ENCODE results near the gene SIGLEC9.

SIGLEC9 gene

DNA sequence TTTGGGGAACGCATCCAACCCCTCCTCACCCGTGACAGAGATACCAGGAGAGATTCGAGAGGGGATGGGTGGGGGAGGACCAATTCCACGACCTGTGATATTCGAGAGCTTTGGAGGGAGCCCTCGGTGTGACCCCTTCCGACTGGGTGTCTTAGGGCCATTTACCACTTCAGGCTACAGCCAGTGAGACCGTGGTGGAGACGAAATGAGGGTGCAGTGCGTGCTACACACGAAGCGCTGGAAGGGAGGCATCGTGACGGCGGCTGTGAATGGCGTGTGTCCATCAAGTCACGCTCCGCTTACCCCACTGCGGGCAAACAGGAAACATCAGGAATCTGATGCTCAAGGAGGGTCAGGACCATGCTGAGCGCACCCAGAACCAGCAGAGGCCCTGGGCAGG is 26.9 kb upstream of the SIGLEC9 start:
- no peak for DNase-seq

DNA sequence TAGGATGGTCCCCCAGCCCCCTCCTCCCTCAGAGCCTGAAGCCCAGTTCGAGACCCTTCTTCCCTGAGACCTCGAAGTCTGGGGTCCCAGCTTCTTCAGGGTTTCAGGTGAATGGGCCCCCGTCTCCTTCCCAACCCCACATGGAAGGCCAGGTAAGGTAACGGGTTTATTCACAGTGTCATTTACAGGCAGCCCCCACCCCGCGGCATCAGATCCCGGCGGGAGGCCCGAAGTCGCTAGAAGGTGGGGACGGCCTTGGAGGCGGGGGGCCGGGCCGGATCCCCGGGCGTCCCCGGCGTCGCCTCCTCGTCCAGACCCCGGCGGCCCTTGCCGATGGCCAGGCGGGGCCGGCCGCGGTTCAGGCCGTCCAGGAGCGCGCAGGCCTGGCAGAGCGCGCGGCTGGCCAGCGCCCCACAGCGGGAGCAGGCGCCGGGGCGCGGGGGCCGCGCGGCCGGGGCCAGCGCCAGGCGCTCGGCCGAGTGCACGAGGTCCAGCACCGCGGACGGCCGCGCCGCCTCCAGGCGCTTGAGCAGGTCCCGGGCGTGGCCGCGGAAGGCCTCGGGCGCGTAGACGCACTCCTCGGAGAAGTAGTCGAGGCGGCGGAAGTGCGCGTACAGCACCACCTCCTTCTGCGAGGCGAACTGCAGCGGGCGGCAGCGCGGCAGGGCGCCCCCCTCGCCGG is 26.2 kb upstream of the SIGLEC9 start:
- no peak for DNase-seq

DNA sequence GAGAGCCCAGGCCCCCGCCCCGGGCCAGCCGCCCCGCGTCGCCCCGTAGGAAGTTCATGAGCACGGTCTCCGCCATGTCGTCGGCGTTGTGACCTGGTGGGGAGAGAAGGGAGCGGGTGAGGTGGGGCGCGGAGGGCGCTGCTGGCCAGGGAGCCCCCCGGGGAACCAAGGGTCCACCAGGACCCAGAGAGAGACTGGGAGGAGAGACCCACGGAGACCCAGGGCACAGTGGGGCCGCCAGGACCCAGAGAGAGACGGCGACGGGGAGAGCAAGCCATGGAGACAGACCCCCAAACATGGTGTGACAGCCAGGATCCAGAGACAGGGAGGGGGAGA is 25.7 kb upstream of the SIGLEC9 start:
- DNase-seq, result no peak

DNA sequence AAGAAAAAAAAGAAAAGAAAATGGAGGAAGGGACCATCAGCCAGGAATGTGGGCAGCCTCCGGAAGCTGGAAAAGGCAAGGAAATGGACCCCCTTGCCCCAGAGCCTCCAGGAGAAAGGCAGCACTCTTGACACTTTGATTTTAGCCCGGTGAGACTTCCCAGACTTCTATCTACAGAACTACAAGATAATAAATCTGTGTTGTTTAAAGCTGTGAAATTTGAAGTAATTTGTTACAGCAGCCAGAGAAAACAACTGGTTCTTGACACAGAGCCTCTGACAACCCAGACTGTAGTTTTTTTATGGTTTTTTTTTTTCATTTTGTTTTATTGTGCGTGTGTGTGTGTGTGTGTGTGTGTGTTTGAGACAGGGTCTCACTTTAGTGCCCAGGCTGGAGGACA is 24.1 kb upstream of the SIGLEC9 start:
- DNase-seq, result no peak

DNA sequence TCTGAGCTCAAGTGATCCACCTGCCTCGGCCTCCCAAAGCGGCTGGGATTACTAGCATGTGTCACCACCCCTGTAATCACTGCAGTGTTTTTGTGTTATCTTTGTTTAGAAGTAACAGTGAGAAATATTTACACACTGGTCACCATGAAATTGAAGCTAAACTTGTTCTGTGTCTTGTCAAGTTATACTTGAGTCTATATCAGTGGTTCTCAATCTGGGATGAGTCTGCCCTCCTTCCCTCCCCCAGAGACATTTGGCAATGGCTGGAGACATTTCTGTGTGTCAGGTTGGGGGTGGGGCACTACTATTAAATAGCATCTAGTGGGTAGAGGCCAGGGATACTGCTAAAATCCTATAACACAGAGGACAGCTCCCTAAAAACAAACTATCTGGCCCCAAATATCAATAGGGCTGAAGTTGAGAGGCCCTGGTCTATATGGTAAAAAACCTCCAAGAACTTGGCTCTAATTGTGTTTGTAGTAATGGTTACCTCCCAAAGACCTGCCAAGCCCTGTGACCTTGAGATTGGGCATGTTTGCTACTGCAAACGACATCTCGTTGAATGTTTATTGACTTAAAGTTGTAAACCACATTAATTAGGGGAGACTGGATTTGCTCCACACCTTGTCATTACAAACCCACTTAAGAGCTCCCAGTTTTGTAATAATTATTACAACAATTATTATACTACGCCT is 23.4 kb upstream of the SIGLEC9 start:
- DNase-seq, result no peak

DNA sequence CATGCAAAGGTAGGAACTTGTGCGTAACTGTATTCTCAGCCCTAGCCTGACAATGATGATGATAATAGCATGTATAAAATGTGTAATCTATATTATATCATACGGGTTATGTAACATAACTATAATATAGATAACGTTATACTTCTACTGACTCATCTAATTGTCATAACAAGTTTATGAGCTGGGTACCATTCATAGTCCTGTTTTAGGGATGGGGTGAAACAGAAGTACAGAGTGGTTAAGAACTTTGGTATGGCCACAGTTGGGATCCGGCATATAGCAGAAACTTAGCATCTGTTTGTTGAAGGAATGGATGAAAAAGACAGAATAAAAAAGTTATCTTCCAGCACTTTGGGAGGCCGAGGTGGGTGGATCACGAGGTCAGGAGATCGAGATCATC is 21.7 kb upstream of the SIGLEC9 start:
- no peak for DNase-seq

DNA sequence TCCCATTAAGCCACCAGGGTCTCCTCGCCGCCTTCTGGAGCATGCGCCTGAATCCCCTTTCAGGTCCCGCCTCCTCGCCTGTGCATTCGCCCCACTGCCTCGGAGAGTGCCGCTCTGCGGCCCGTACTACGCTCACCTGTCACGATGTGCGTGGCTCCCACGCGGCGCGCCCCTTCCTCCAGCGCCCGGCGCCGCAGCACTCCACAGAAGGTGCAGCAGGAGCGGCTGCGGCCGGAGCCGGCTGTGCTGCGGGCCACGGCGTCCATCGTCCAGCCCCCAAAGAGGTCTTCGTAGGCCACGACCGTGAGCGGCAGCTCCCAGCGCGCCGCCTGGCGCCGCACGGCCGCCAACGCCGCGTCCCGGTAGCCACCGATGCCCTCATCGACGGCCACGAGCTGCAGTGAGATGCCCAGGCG is 20.8 kb upstream of the SIGLEC9 start:
- no peak for DNase-seq

DNA sequence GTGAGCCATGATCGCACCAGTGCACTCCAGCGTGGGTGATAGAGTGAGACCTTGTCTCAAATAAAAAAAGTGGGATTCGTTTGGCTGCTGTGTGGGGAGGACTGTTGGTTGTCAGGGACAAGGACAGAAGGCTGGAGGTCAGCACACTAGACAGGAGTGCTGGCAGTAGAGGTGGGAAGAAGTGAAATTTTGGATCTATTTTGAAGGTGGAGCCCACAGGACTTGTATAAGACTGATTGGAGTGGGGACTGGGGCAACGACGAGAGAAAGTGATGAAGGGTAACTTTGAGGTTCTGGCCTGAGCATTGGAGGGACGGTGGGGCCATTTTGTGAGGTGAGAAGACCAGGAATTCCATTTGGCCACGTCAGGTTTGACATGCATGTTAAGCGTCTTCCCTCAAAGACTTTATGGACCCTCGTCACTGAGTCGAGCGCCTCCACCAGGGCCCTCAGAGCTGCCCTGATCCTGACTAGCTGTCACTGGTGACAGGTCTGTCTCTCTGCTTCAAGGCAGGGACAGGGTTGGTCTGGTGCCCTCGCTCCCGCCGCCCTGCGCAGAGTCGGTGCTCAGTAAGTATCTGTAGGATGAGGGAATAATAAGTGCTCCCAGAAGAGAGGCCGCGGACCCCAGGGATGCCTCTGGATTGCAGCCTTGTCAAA is 17.2 kb upstream of the SIGLEC9 start:
- no peak for DNase-seq

DNA sequence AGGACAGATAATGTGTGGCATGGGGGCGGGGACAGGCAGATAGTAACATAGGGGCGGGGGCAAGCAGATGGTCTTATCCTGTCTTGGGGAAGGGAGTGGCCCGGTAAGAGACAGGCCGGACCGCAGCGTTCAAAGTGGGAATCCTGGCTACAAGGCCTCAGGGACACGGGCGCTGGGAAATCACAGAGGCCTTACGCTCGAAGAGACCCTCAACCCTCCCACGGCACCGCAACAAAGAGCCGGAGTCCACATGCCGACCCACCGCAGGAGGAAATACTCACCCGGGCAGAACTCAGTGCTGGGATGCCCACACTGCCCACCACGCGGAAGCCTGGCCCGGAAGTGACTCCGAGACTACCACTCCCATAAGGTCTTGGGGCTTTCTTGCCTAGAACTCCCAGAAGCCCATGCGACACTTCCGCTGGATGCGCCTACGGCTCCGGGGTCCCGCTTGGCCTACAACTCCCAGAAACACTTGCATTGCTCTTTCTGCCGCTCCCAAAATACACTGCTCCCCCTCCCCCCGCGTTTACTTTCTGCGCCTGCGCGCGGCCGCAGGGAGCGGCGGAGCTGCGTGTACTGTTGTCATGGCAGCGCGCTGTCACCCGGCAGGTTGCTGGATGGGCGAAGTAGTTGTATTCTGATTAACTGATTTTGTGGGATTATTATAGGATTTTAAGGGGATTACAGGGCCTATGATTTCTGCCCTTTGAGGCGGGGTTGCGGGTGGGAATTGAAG is 16.5 kb upstream of the SIGLEC9 start, which contains the start of gene CTU1:
Gene CTU1 (minus strand): TSS at position 344 of the 739 bp plus-strand sequence. CDS start 3,840 bp downstream, outside the sequence.
- DNase-seq, result peak; percentile 97

DNA sequence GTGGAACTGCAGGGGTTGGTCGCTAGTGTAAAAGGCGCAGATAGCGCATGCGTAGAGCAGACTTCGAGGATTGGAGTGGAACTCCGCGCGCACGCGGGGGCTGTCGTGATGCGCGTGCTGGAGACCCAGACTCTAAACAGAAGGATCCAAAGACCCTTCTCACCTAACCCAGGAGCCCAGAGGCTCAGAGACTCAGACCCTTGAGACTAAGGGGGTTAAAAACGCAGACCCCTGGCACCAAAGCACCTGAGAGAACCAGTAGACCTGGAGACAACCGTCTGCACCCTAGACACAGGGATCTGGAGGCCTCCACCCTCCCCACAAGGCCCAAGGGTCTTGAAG is 15.9 kb upstream of the SIGLEC9 start:
- DNase-seq, result no peak

DNA sequence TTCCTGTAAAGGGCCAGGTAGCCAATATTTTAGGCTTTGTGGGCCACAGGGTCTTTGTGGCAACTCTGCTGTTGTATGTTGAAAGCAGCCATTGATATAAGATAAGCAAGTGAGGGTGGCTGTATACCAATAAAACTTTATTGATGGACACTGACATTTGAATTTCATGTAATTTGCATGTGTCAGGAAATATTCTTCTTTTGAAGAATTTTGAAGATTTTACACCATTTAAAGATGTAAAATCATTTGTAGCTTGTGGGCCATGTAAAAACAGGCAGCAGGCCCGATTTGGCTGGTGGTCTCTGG is 14.1 kb upstream of the SIGLEC9 start:
- DNase-seq, result no peak

DNA sequence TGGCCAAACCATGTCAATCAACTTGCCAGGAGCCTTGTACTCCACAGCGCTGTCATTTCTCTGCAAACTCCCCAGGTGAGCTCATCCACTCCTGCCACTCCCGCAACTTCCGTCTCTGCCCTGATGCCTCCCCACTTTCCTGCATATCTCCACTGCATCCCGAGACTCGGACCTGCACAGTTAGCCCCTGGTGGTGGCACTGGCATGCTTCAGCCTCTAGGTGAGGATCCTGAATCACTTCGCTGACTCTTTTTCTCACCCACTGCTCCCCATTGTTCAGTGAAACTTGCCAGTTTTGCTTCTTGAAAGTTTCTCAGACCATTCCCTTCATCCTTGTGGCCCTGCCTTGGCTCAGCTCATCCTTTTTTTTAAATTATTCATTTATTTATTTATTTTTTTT is 13.1 kb upstream of the SIGLEC9 start:
- DNase-seq, result no peak

DNA sequence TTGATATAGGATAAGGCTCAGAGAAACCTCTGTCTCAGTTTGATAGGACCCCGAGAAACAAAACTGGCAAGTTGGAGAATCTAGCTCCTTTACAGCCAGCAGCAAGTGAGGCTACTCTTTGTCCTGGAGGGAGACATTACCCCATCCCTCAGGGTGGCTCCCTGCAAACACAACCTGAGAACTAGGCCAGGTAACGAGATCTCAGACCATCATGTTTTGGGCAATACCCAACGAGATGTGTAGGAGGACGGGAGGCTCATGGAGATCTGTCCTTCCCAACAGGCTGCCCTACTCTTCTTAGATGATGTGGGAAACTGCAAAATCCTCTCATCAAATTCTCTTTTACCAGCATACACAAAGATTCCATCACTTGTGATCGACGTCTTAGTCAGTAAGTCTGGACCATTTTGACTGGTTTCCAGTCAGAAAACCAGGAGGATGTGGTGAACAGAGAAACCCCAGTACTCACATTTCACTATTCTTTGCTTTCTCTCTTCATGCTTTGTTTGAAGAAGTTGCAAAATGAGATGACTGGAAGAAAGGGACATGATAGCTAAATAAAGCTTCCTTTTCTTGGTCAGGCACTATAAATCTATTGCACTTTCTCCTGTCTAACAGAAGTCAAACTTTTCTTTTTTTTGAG is 10.5 kb upstream of the SIGLEC9 start:
- no peak for DNase-seq

DNA sequence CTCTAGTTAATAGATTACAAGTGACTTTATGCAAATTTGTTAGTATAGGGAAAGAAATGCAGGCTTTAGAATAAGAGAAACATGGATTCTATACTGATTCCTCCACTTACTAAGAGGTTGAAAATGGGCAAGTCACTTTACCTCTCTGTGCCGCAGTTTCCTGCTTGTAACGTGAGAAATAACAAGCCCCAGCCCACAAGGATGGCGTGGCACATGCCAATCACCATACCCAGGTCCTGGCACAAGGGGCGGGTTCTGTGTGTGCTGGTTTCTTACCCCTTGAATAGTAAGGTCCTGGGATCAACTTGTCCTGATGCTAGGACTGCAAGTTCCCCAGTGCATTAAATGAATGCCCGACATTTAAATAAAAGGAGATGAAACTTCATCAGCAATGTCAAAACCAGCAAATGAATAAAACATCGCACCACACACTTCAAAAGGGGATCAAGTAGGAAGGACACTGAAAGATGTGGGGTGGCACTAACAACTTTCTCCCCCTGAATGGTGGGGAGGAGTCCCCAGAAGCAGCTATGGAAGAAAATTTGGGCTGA is 7.9 kb upstream of the SIGLEC9 start:
- no peak for DNase-seq

DNA sequence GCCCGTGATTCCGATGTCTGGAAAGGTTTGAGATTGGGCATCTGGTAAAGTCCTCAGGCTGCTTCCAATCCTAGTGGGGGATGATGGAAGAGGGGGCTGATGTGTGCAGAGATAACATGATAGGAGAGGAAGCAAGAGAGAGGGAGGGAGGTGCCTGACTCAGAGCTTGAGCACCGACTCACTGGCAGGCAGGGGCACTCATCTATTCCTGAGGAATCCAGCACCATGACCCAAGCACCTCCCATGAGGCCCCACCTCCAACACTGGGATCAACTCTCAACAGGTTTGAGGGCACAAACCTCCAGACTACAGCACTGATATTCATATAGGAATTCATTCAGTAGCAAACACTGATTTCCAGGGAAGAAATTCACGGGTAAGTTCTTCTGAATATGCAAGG is 5.6 kb upstream of the SIGLEC9 start:
- DNase-seq, result no peak

DNA sequence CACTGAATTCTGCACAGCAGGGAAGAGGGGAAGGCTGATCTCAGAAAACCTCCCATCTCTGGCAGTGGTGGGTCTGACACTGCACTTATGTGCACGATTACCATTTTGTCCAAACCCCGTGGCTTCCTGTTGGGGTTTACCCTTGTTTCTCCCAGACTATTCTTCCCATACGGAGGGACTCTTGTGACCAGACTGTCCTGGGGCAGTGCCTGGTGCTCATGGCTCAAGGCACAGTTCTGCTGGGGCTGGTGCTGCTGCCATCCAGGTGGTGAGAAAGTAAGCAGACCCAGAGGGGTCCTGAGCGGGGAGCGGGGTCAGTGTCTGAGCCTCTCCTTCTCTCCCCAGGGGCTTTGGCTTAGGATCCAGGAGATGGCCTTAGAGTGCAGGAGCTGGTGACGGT is 5.1 kb upstream of the SIGLEC9 start:
- no peak for DNase-seq

DNA sequence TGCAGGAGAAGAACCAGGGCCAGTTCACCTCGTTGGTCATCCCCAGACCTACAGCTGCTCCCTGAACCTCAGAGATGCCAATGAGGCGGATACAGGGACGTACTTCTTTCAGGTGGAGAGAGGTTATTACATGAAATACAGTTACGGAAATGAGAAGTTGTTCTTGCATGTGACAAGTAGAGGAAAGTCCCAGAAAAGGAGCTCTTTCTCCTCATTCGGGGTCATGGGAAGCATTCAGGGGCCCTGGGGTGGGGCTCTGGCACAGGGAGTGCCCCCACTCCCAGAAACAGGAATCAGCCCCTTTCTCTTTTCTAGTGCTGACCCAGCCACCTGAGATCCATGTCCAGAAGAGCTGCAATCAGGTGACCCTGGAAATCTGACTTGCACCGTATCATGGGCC is 4.5 kb upstream of the SIGLEC9 start:
- DNase-seq, result no peak

DNA sequence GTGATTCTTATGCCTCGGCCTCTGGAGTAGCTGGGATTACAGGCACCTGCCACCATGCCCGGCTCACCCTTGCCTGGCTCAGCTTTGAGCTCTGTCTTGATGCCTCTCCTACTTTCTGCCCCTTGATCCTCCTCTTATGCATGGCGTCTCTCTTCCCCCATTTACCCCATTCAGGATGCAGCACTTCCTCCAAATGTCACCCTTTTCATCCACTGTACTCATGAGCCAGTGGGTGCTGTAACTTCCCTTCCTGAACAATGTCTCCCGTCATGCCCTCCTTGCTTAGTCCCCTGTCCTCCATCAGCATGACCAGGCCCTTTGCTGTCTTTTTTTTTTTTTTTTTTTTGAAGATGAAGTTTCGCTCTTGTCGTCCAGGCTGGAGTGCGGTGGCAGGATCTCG is 3.4 kb upstream of the SIGLEC9 start:
- no peak for DNase-seq

DNA sequence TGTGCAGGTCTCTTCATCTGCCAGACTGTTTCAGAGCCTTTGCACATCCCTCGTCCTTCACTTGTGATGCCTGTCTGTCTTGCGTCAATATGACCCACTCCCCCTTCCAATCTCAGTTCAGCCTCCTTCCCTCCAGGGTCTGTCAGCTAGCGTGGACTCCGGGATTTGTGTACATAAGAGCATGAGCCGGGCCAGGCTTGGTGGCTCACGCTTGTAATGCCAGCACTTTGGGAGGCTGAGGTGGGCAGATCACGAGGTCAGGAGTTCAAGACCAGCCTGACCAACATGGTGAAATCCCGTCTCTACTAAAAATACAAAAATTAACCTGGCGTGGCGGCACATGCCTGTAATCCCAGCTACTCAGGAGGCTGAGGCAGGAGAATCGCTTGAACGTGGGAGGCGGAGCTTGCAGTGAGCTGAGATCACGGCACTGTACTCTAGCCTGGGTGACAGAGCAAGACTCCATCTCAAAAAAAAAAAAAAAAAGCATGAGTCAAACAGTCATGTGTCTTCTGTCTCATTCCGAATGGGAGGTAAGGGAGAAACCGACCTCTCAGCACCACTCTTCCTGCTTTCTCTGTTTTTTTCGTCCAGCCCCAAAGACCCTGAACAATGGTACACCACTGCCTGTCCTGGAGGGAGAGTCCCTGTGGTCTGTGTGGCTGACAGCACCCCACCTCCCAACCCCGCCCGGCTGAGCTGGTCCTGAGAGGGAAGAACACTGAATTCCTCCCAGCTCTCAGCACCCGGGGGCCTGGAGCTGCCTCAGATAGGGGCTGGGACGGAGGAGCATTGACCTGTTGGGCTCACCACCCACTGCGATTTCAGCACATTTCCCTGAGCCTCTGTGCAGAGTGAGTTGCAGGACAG is 2.4 kb upstream of the SIGLEC9 start:
- DNase-seq, result no peak

DNA sequence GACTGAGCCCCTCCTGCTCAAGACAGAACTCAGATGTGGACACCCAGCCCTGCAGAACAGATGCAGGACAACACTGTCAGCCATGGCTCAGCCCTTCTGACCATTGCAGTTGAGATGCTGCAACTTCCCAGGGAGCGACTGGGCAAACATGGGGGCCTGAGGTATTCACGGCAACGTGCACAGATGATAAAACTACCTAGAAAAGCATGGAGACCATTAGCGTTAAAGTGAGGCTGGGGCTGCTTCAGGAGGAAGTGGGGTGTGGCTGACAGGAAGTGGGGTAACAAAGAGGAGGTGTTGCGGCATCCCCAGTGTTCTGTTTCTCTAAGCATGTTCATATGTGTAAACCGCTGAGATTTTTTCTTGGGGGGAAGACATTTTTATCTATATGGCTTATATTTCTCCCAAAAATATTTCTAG is 1.3 kb upstream of the SIGLEC9 start:
- DNase-seq, result no peak

DNA sequence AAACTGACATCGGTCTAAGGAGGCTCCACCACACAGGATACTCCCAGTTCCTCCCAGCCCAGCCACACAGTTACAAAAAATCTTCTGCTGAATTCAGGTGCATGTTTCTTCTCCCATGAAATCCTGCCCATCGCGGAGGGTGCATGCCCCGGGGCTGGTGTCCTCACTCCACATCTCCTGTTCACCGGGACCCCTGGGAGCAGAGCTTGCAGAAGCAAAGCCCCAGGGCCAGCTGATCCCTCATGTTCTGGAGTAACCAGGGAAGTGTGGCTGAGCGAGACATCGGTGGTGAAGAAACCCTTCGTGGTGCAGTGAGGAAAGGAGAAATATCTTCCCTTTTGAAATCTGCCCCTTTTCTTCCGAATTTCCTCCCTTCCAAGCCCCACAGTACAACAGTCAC is 904 bp upstream of the SIGLEC9 start:
- no peak for DNase-seq

DNA sequence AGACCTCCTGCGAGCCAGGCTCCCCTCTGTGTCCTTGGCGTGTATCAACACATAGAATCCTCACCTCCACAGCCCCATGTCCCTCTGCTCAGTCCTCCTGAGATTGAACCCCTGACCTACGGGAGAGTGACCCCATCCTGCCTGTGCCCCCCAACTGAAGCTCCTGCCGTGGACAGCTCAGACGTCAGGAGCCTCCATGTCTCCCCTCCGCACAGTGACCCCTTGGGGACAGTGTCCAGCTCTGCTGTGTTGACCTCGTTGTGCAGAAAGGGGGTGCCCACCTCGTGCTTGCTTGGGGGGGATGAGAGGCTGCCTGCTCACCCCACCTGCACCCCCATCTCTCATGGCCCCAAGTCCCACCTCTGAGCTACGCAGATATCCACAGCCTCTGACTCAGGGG is 490 bp upstream of the SIGLEC9 start:
- DNase-seq, result no peak

Data from effector CD4-positive, alpha-beta T cell (primary cell).